ENCODE data around the gene RASAL2.

DNA sequence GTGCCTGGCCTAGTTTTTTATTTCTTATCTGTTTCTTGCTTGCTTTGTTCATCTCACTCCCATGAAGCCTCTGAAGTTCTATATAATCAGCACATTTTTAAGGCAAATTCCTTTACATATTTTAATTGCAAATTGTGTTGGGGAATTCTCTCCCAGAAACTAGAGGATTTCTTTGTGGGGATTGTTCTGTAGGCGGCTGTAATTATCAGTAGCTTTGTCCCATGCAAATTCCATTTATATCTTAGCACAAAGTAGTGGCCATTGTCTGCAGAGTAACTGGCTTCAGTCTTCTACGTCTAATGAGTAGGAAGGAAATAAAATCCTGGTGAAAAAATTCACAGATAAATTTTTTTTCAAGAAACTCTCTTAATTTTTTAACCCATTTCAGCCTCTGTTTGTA lies 367.2 kb downstream of the RASAL2 start:
- TF ChIP-seq, protein P1, sequence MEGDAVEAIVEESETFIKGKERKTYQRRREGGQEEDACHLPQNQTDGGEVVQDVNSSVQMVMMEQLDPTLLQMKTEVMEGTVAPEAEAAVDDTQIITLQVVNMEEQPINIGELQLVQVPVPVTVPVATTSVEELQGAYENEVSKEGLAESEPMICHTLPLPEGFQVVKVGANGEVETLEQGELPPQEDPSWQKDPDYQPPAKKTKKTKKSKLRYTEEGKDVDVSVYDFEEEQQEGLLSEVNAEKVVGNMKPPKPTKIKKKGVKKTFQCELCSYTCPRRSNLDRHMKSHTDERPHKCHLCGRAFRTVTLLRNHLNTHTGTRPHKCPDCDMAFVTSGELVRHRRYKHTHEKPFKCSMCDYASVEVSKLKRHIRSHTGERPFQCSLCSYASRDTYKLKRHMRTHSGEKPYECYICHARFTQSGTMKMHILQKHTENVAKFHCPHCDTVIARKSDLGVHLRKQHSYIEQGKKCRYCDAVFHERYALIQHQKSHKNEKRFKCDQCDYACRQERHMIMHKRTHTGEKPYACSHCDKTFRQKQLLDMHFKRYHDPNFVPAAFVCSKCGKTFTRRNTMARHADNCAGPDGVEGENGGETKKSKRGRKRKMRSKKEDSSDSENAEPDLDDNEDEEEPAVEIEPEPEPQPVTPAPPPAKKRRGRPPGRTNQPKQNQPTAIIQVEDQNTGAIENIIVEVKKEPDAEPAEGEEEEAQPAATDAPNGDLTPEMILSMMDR (IDR thresholded peaks at IDR 0.05; ENCODE audit: insufficient read depth, low read length, poor library complexity, severe bottlenecking): no peak
- no peak for TF ChIP-seq EZH2phosphoT487 (conservative IDR thresholded peaks at IDR 0.05; ENCODE audit: low read length)
